Type B pancreatic cell (in vitro differentiated cells): ENCODE results near the gene CSNK1D. TPM values are rescaled to one million over a fixed set of nuclear protein-coding genes. Genes with fewer than 3 reads are reported as not detected.

ENCODE experiments used
- DNase-seq: peaks from one replicate; pipeline ENCODE4 v3.0.0; 2021; ENCODE audit warnings: mixed read lengths; ENCODE audit not compliant: unreplicated experiment; ENCODE audit errors: extremely low spot score
- H3K27ac Mint-ChIP-seq: 2 replicates; pipeline ENCODE4 v1.8.0; 2021; ENCODE audit warnings: mild to moderate bottlenecking, mixed read lengths
- H3K27me3 Mint-ChIP-seq: 2 replicates; pipeline ENCODE4 v1.8.0; 2021; ENCODE audit warnings: mixed read lengths
- H3K36me3 Mint-ChIP-seq: 2 replicates; pipeline ENCODE4 v1.8.0; 2021; ENCODE audit warnings: mixed read lengths
- H3K4me1 Mint-ChIP-seq: one replicate; pipeline ENCODE4 v1.8.0; 2021; ENCODE audit warnings: mixed read lengths; ENCODE audit not compliant: unreplicated experiment
- H3K4me3 Mint-ChIP-seq: 2 replicates; pipeline ENCODE4 v1.8.0; 2021; ENCODE audit warnings: mild to moderate bottlenecking, mixed read lengths
- H3K9me3 Mint-ChIP-seq: 2 replicates; pipeline ENCODE4 v1.8.0; 2021; ENCODE audit warnings: mixed read lengths
- total RNA-seq: library from RNA; stranded (reverse); gene quantifications from 2 replicates; pipeline ENCODE4 v1.2.1, GENCODE V29; 2021; ENCODE audit warnings: low replicate concordance
- TF ChIP-seq, protein P1 (sequence below): fragments of 200-600 bp; sonication (generic); conservative IDR thresholded peaks from 2 replicates; pipeline ENCODE4 v1.5.0; 2021; ENCODE audit warnings: antibody characterized with exemption, mild to moderate bottlenecking

CSNK1D gene
- total RNA-seq, 1 donor from 2014 or later, result 176 TPM

DNA sequence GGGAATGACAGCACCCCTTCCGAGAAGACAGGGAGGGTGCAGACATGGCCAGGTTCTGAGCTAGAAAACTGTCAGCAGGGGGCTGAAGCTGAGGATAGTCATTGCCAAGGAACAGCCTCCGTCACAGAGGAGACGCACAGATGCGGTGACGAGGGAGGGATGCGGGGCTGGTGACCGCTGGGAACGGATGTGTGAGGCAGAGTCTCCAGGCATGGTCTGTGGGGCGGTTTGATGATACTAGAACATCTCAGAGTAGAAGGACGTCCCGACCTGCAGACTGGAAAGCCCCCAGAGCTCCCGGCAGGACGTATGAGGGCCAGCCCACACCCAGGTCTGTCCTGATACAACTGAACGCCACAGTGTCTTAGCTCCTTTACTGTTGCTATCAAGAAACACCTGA lies 1.8 kb upstream of the CSNK1D start:
- Mint-ChIP-seq H3K4me3 (peak overlapping the region; percentile 73), H3K9me3 (no peaks in the 10 kb centered on the region), H3K36me3 (peaks cover 12% of the 10 kb centered on the region), H3K4me1 (peaks cover 36% of the 10 kb centered on the region), H3K27ac (peak overlapping the region; percentile 73), H3K27me3 (no peaks in the 10 kb centered on the region)
- TF ChIP-seq, protein P1, sequence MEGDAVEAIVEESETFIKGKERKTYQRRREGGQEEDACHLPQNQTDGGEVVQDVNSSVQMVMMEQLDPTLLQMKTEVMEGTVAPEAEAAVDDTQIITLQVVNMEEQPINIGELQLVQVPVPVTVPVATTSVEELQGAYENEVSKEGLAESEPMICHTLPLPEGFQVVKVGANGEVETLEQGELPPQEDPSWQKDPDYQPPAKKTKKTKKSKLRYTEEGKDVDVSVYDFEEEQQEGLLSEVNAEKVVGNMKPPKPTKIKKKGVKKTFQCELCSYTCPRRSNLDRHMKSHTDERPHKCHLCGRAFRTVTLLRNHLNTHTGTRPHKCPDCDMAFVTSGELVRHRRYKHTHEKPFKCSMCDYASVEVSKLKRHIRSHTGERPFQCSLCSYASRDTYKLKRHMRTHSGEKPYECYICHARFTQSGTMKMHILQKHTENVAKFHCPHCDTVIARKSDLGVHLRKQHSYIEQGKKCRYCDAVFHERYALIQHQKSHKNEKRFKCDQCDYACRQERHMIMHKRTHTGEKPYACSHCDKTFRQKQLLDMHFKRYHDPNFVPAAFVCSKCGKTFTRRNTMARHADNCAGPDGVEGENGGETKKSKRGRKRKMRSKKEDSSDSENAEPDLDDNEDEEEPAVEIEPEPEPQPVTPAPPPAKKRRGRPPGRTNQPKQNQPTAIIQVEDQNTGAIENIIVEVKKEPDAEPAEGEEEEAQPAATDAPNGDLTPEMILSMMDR, result no peak
- no peak for DNase-seq

DNA sequence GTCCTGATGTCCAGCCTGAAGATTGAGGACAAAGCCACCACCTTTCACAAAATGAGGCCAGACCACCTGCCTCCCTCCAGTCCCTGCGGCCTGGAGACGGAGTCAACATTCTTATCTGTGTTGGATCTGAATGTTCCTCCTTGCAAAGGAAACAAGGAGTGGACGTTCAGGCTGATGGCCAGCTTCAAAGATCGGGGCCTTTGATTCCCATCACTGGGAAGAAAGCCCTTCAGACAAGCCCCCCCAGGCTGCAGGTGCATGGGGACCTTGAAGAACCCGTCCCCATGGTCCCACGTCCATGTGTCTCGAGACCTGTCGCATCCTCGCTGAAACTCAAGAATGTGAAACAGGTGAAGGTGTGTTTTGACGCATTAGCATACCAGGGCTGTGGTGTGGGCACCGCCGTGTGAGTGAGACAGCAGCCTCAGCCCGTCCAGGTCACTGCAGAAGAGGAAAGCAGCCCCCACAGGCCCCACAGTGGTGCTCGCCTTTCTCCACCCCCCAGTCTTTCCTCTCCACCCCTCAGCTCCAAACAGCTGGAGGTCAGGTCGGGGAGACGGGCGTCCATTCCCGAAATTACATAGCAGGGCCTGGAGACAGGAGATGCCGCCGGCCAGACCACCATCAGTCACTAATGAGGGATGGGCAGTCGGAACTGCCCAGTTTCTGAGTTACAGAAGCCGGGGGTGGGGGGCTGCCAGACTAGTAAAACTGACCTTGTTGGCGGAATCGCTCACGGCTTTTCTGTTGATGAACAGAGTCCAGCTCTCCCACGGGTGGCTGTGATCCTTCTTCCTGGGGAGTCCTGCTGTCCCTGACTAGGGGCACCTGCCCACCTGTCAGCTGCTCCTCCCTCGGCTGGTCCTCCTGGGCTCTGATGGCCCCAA lies 877 bp upstream of the CSNK1D start:
- H3K36me3 Mint-ChIP-seq, result peaks cover 19% of the 10 kb centered on the region
- DNase-seq, result no peak
- H3K27ac Mint-ChIP-seq, result peak overlapping the region; percentile 97
- H3K4me3 Mint-ChIP-seq, result peak overlapping the region; percentile 93
- peaks cover 44% of the 10 kb centered on the region for H3K4me1 Mint-ChIP-seq
- no peaks in the 10 kb centered on the region for H3K27me3 Mint-ChIP-seq
- TF ChIP-seq, protein P1, result no peak
- no peaks in the 10 kb centered on the region for H3K9me3 Mint-ChIP-seq

DNA sequence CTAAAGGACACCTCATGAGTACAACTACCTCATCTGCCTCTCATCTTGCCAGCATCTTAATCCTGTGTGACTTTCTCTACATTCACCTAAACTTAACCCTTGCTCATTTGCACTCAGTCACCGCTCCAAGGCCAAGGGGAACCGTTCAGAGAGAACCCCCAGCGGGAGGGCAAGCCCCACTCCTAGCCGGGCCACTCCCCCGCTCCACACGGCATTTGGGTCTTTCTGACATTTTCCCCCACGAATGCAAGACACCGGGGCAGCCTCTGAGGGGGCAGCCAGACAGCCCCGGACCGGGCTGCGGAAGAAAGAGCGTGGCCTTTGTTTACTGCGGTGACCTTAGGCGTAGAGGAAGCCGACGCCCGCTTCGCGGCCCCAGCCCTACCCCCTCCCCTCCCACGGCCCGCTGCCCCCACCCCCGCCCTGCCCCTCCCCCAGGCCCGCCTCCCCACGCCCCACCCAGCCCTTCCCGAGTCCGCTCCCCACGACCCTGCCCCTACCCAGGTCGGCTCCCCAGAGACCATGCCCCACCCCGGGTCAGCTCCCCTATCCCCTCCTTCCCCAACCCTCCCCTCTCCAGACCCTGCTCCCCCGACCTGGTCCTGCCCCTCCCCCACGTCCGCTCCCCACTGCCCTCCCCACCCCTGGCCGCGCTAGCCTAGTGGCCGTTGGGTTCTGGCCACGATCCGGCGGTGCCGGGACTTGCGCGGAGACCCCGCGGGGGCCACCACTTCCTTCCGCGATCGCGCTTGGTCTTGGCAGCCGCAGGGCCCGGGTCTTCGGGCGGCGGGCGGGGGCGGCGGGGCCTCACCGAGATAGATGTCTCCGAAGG lies 789 bp downstream of the CSNK1D start:
- no peak for DNase-seq
- Mint-ChIP-seq H3K27me3 (no peaks in the 10 kb centered on the region), H3K9me3 (no peaks in the 10 kb centered on the region), H3K36me3 (peaks cover 23% of the 10 kb centered on the region), H3K4me3 (peak overlapping the region; percentile 93), H3K27ac (peak overlapping the region; percentile 97), H3K4me1 (peaks cover 48% of the 10 kb centered on the region)
- TF ChIP-seq, protein P1, result no peak

DNA sequence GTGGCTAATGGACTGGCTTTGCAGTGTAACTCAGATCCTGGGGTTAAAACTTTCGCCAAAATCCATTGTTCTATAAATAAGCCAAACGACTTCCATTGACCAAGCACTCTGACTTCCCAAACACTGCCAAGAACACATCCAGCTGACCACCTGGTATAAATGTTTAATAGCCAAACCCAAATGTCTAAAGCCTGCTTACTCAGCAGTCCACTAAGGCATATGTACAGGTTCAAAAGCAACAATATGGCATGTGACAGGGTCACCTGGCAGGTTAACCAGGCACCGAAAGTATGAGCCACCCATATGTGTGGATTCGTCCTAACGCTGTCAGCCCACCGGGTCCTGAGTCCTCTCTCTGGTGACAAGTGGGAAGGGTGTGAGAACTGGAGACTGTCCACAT lies 2.1 kb downstream of the CSNK1D start:
- Mint-ChIP-seq H3K4me1 (peaks cover 45% of the 10 kb centered on the region), H3K27me3 (no peaks in the 10 kb centered on the region), H3K4me3 (peak overlapping the region; percentile 88), H3K36me3 (peaks cover 32% of the 10 kb centered on the region), H3K27ac (peak overlapping the region; percentile 87), H3K9me3 (no peaks in the 10 kb centered on the region)
- TF ChIP-seq, protein P1, result no peak
- no peak for DNase-seq

- DNase-seq, result no peak
- no peaks in the 10 kb centered on the region for H3K9me3 Mint-ChIP-seq
- H3K27ac Mint-ChIP-seq, result peak overlapping the region; percentile 87
- peak overlapping the region; percentile 88 for H3K4me3 Mint-ChIP-seq
- H3K4me1 Mint-ChIP-seq, result peaks cover 45% of the 10 kb centered on the region
- peaks cover 39% of the 10 kb centered on the region for H3K36me3 Mint-ChIP-seq
- TF ChIP-seq, protein P1, result no peak
- H3K27me3 Mint-ChIP-seq, result no peaks in the 10 kb centered on the region
Observed at GRCh38 chr17:82270651-82271050, 2.8 kb downstream of the CSNK1D start.
